WTC11 (cell line): ENCODE results near the gene HMX1. TPM values are rescaled to one million over a fixed set of nuclear protein-coding genes. Genes with fewer than 3 reads are reported as not detected.

Experiments used
- ATAC-seq: fragments of 200-7000 bp; cut with Tn5 transposase; 2 replicates; pipeline ENCODE4 v1.10.0; 2021; ENCODE audit warnings: mild to moderate bottlenecking, moderate library complexity
- CTCF ChIA-PET: fragments of 300-600 bp; sonication (Branson Sonifier 250); formaldehyde crosslinking; loops from one replicate; lab custom pipeline; 2021; ENCODE audit warnings: antibody characterized with exemption; lab: Charles Lee
- POLR2A ChIA-PET: fragments of 350-600 bp; sonication (Branson Sonifier 250); formaldehyde crosslinking; loops from one replicate; lab custom pipeline; 2021; ENCODE audit warnings: antibody characterized with exemption; lab: Charles Lee
- DNase-seq: peaks from one replicate; pipeline ENCODE4 v3.0.0; 2021; ENCODE audit warnings: low spot score
- H3K27ac Mint-ChIP-seq: 2 replicates; pipeline ENCODE4 v1.8.0; 2021; ENCODE audit warnings: mixed read lengths
- H3K27me3 Mint-ChIP-seq: 2 replicates; pipeline ENCODE4 v1.8.0; 2021; ENCODE audit warnings: low read depth, mild to moderate bottlenecking, moderate library complexity, mixed read lengths
- H3K36me3 Mint-ChIP-seq: 2 replicates; pipeline ENCODE4 v1.8.0; 2021; ENCODE audit warnings: mixed read lengths
- H3K4me1 Mint-ChIP-seq: 2 replicates; pipeline ENCODE4 v1.8.0; 2022; ENCODE audit warnings: mixed read lengths
- H3K4me3 Mint-ChIP-seq: 2 replicates; pipeline ENCODE4 v1.8.0; 2021; ENCODE audit warnings: mild to moderate bottlenecking, moderate library complexity, mixed read lengths
- H3K9me3 Mint-ChIP-seq: 2 replicates; pipeline ENCODE4 v1.8.0; 2021; ENCODE audit warnings: mixed read lengths
- CBFB ChIP-seq: sonication (generic); formaldehyde crosslinking; IDR thresholded peaks from 2 replicates; pipeline ENCODE4 v1.8.1; 2022; ENCODE audit warnings: mild to moderate bottlenecking, low read depth, missing genetic modification reagents
- ELF4 ChIP-seq: sonication (generic); formaldehyde crosslinking; IDR thresholded peaks from 2 replicates; pipeline ENCODE4 v1.8.1; 2022; ENCODE audit warnings: low read depth, mild to moderate bottlenecking, moderate library complexity, missing genetic modification reagents
- ETV6 ChIP-seq: sonication (generic); formaldehyde crosslinking; IDR thresholded peaks from 2 replicates; pipeline ENCODE4 v1.8.1; 2022; ENCODE audit warnings: mild to moderate bottlenecking, missing genetic modification reagents
- FOXP1 ChIP-seq: sonication (generic); formaldehyde crosslinking; IDR thresholded peaks from 2 replicates; pipeline ENCODE4 v1.8.0; 2022; ENCODE audit warnings: missing genetic modification reagents, mild to moderate bottlenecking, moderate library complexity, borderline replicate concordance
- FOXP4 ChIP-seq: sonication (generic); formaldehyde crosslinking; IDR thresholded peaks from 2 replicates; pipeline ENCODE4 v1.8.0; 2022; ENCODE audit warnings: mild to moderate bottlenecking, missing genetic modification reagents
- GABPB1 ChIP-seq: sonication (generic); formaldehyde crosslinking; IDR thresholded peaks from 2 replicates; pipeline ENCODE4 v1.8.1; 2023; ENCODE audit warnings: mild to moderate bottlenecking, missing genetic modification reagents
- GRHL2 ChIP-seq: fragments of 250-450 bp; sonication (Bioruptor Pico); IDR thresholded peaks from 2 replicates; pipeline ENCODE4 v1.8.0; 2022; ENCODE audit warnings: mild to moderate bottlenecking, moderate library complexity; ENCODE audit not compliant: insufficient replicate concordance, severe bottlenecking
- HMGA2 ChIP-seq: fragments of 250-450 bp; sonication (Bioruptor Pico); IDR thresholded peaks from 2 replicates; pipeline ENCODE4 v1.4.0; 2021; ENCODE audit warnings: mild to moderate bottlenecking, moderate library complexity
- HMGXB4 ChIP-seq: sonication (generic); formaldehyde crosslinking; IDR thresholded peaks from 2 replicates; pipeline ENCODE4 v1.8.1; 2023; ENCODE audit warnings: mild to moderate bottlenecking, moderate library complexity, missing genetic modification reagents
- IRF1 ChIP-seq: sonication (generic); formaldehyde crosslinking; IDR thresholded peaks from 2 replicates; pipeline ENCODE4 v1.8.0; 2023; ENCODE audit warnings: missing genetic modification reagents
- IRF2 ChIP-seq: sonication (generic); formaldehyde crosslinking; IDR thresholded peaks from 2 replicates; pipeline ENCODE4 v1.8.0; 2022; ENCODE audit warnings: low read depth, missing genetic modification reagents, borderline replicate concordance
- JAZF1 ChIP-seq: fragments of 250-450 bp; sonication (Bioruptor Pico); IDR thresholded peaks from 2 replicates; pipeline ENCODE4 v1.9.0; 2021; ENCODE audit warnings: moderate library complexity, mild to moderate bottlenecking, inconsistent platforms
- JUN ChIP-seq: sonication (generic); formaldehyde crosslinking; IDR thresholded peaks from 2 replicates; pipeline ENCODE4 v1.8.0; 2023; ENCODE audit warnings: mild to moderate bottlenecking, missing genetic modification reagents
- NFATC4 ChIP-seq: fragments of 250-450 bp; sonication (Bioruptor Pico); IDR thresholded peaks from 2 replicates; pipeline ENCODE4 v1.9.0; 2021; ENCODE audit warnings: mild to moderate bottlenecking
- NR1H2 ChIP-seq: sonication (generic); formaldehyde crosslinking; IDR thresholded peaks from 2 replicates; pipeline ENCODE4 v1.9.0; 2021; ENCODE audit warnings: mild to moderate bottlenecking, moderate library complexity, missing genetic modification reagents
- PREB ChIP-seq: sonication (generic); formaldehyde crosslinking; IDR thresholded peaks from 2 replicates; pipeline ENCODE4 v1.8.1; 2022; ENCODE audit warnings: mild to moderate bottlenecking, missing genetic modification reagents, moderate library complexity, borderline replicate concordance
- RELA ChIP-seq: sonication (generic); formaldehyde crosslinking; IDR thresholded peaks from 2 replicates; pipeline ENCODE4 v1.8.1; 2022; ENCODE audit warnings: missing genetic modification reagents, mild to moderate bottlenecking, borderline replicate concordance
- SMAD3 ChIP-seq: sonication (generic); formaldehyde crosslinking; IDR thresholded peaks from 2 replicates; pipeline ENCODE4 v1.8.0; 2022; ENCODE audit warnings: missing genetic modification reagents, mild to moderate bottlenecking, borderline replicate concordance
- SOX15 ChIP-seq: fragments of 250-450 bp; sonication (Bioruptor Pico); IDR thresholded peaks from 2 replicates; pipeline ENCODE4 v1.9.0; 2021; ENCODE audit warnings: mild to moderate bottlenecking
- SP1 ChIP-seq: sonication (generic); formaldehyde crosslinking; conservative IDR thresholded peaks from 2 replicates; pipeline ENCODE4 v1.8.1; 2022; ENCODE audit warnings: missing genetic modification reagents
- TEAD4 ChIP-seq: sonication (generic); formaldehyde crosslinking; IDR thresholded peaks from 2 replicates; pipeline ENCODE4 v1.8.0; 2022; ENCODE audit warnings: mild to moderate bottlenecking, missing genetic modification reagents
- USF2 ChIP-seq: sonication (generic); formaldehyde crosslinking; IDR thresholded peaks from 2 replicates; pipeline ENCODE4 v1.8.1; 2023; ENCODE audit warnings: mild to moderate bottlenecking, missing genetic modification reagents, moderate library complexity
- ZBTB21 ChIP-seq: sonication (generic); formaldehyde crosslinking; IDR thresholded peaks from 2 replicates; pipeline ENCODE4 v1.8.1; 2023; ENCODE audit warnings: mild to moderate bottlenecking, missing genetic modification reagents, borderline replicate concordance
- ZNF219 ChIP-seq: sonication (generic); formaldehyde crosslinking; IDR thresholded peaks from 2 replicates; pipeline ENCODE4 v1.8.0; 2023; ENCODE audit warnings: missing genetic modification reagents, mild to moderate bottlenecking, borderline replicate concordance
- ZNF281 ChIP-seq: sonication (generic); formaldehyde crosslinking; IDR thresholded peaks from 2 replicates; pipeline ENCODE4 v1.8.0; 2023; ENCODE audit warnings: mild to moderate bottlenecking, missing genetic modification reagents
- ZNF396 ChIP-seq: fragments of 250-450 bp; sonication (Bioruptor Pico); IDR thresholded peaks from 2 replicates; pipeline ENCODE4 v1.8.0; 2021; ENCODE audit warnings: mild to moderate bottlenecking, moderate library complexity, borderline replicate concordance
- total RNA-seq: library from RNA; stranded (reverse); gene quantifications from 3 replicates; pipeline ENCODE4 v1.2.3, GENCODE V29; 2021

Gene HMX1
- total RNA-seq, 1 experiment from 2014 or later: 10.0 TPM

GRCh38 chr4:8832113-8832915, 39.3 kb downstream of the HMX1 start:
- no peak for DNase-seq
- H3K9me3 Mint-ChIP-seq: peaks cover 19% of the 10 kb centered on the region
- ChIA-PET POLR2A (no interaction called here), CTCF (interaction anchor here (0.7 to 2.0 kb wide), 3 partner anchors 13 to 225 kb away, joined by 3 to 7 read pairs (median 6); no protein-coding TSS in a partner anchor)
- peaks cover 7% of the 10 kb centered on the region for H3K27me3 Mint-ChIP-seq
- H3K36me3 Mint-ChIP-seq: no peaks in the 10 kb centered on the region
- H3K4me3 Mint-ChIP-seq: no peak overlapping the region
- H3K4me1 Mint-ChIP-seq: peaks cover 3% of the 10 kb centered on the region; the same call in 1 of the 2 replicates
- no peak for ATAC-seq
- TF ChIP-seq TEAD4 (no peak), ELF4 (CRISPR knock-in tag) (no peak), RELA (CRISPR knock-in tag) (no peak), JAZF1 (CRISPR knock-in tag) (no peak), NFATC4 (no peak), NR1H2 (CRISPR knock-in tag) (no peak), GABPB1 (CRISPR knock-in tag) (no peak), FOXP1 (no peak), SMAD3 (no peak), HMGXB4 (CRISPR knock-in tag) (no peak), ZNF219 (CRISPR knock-in tag) (no peak), SP1 (CRISPR knock-in tag) (no peak), IRF1 (no peak), SOX15 (CRISPR knock-in tag) (no peak), ZNF396 (no peak), USF2 (no peak)
- no peak overlapping the region for H3K27ac Mint-ChIP-seq

GRCh38 chr4:8831221-8832112, 40.2 kb downstream of the HMX1 start:
- ChIA-PET POLR2A (no interaction called here), CTCF (interaction anchor here (0.7 to 2.0 kb wide), 6 partner anchors 12 to 224 kb away, joined by 3 to 7 read pairs (median 3); no protein-coding TSS in a partner anchor)
- DNase-seq: no peak
- H3K9me3 Mint-ChIP-seq: peaks cover 20% of the 10 kb centered on the region
- no peak overlapping the region for H3K4me3 Mint-ChIP-seq
- H3K27ac Mint-ChIP-seq: no peak overlapping the region
- ATAC-seq: no peak
- H3K4me1 Mint-ChIP-seq: no peaks in the 10 kb centered on the region
- peaks cover 7% of the 10 kb centered on the region for H3K27me3 Mint-ChIP-seq
- no peaks in the 10 kb centered on the region for H3K36me3 Mint-ChIP-seq
- TF ChIP-seq NFATC4: no peak
- TF ChIP-seq HMGA2: no peak
- TF ChIP-seq FOXP4 (CRISPR knock-in tag): no peak
- no peak for TF ChIP-seq IRF2 (CRISPR knock-in tag)
- TF ChIP-seq JUN (CRISPR knock-in tag): no peak
- no peak for TF ChIP-seq PREB
- TF ChIP-seq CBFB (CRISPR knock-in tag): no peak
- TF ChIP-seq ZBTB21 (CRISPR knock-in tag): no peak
- no peak for TF ChIP-seq ZNF281 (CRISPR knock-in tag)
- no peak for TF ChIP-seq GRHL2 (CRISPR knock-in tag)
- no peak for TF ChIP-seq ETV6
